ENCODE results near the gene PHF11.
"Not testable (repeated sequence)": the region's sequence is repeated elsewhere in the genome, so short reads cannot be mapped to it uniquely, and the experiment has no call there.

The PHF11 gene

DNA sequence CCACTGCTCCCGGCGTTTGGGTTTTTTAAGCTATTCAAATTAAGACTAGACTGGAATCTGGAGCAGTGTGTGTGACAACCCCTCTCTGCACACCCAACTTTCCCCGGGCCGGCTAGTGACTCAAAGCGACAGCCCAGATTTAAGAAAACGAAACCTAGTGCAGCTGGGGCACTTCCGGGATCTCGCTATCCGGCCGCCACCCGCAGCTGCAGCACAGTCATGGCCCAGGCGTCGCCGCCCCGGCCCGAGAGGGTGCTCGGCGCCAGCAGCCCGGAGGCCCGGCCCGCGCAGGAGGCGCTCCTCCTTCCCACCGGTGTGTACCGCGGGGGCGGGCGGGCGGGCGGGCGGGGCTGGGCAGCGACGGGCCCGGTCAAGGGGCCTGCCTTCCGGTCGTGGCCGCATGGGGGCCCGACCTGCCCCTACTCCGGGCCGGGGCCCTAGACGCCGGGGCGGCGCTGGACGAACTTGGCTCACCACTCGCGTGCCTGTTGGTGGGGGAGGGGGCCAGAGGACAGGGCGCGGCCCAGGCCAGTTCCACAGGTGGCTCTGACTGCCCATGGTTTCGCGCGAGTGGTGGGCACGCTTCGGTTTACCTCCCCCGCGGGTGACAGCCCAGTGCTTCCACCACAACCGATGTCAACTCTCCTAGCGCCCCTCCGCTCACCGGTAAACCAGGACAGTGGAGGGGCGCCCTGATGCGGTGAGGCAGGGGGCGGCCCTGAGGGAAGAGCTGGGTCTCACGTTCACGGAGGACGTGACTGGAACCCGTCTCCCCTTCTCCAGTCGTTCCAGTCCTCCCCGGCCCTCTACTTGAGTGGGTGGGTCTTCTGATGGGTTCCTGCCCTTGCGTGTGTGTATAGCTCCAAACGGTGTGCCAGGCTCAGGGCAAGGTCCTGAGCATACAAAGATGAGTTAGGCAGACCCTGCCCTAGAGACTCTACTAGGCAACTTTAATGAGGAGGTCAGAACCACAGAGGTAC lies at the start of gene PHF11:
Gene PHF11, plus strand, starts transcription at position 171 of the 980 bp plus-strand sequence. Its CDS starts 49 bp downstream, at position 220.
- in situ Hi-C loops (cut with HindIII; ENCODE audit: low sequenced_read_pairs): no loop called here

DNA sequence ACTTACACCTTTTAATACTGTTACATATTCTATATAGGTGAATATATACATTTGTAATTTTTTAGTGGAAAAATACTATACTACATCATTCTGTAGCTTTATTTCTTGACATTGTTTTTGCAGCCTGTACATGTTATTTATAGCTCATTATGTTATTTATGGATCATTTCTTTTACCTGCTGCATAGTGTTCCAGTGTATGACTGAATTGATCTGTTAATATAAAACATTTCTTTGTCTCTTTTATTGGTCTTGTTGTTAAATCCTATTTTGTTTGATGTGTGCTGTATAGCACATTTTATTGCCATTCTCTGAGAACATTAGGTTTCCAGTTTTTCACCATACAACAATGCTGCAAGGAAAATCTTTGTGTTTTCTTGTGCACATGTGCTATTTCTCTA lies 49.3 kb upstream of the PHF11 start:
- in situ Hi-C loops (cut with HindIII; ENCODE audit: low sequenced_read_pairs): loop anchor here (5.0 to 25.0 kb wide), 2 partner anchors 74 to 166 kb away; no protein-coding TSS in a partner anchor

DNA sequence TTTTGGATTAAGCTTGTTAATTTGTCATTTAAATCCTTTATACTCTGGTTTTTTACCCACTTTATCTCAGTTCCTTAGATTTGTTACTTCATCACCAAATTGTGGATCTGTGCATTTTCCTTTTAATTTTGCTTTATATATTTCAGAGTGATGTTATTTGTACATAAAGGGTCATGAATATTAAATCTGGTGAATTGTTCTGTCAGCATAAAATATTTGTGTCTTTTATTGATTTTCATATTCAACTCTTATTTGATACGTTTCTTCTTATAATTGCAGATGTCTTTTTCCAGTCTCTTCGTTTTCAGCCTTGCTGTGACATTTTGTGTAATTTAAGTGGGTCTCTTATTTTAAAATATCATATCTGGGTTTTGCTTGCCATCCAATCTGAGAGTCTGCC lies 47.0 kb upstream of the PHF11 start:
- in situ Hi-C loops (cut with HindIII; ENCODE audit: low sequenced_read_pairs): loop anchor here (5.0 to 25.0 kb wide), 2 partner anchors 76 to 164 kb away; no protein-coding TSS in a partner anchor

DNA sequence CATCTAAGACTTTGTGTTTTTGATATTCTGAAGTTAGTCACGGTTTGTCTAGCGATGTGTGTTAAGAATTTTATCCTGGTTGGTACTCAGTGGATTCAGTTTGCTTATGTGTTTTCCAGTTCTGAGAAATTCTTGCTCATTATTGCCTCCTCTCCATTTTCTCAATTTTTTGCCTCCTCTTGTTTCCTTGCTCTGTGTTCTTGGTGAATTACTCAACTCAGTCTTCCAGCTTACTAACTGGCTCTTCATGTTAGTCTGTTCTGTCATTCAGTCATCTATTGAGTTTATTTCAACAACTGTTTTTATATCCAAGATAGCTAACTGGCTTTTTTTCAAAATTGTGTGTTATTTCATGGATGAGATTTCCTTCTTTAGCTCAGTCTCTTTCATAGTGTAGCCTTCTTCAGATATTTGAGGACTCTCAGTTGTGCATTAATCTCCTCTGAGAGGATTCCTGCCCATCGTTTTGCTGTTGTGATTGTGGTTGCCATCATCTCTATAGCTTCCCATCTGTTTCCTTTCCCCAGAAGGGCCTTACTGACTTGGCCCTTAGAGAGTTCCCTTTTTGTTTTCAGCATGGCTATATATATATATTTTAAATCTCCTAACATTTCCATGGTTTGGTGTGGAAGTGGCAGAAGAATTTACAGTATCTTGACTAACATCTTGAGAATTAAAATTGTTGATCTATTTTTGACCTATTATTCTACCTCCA lies 45.5 kb upstream of the PHF11 start:
- in situ Hi-C loops (cut with HindIII; ENCODE audit: low sequenced_read_pairs): no loop called here

DNA sequence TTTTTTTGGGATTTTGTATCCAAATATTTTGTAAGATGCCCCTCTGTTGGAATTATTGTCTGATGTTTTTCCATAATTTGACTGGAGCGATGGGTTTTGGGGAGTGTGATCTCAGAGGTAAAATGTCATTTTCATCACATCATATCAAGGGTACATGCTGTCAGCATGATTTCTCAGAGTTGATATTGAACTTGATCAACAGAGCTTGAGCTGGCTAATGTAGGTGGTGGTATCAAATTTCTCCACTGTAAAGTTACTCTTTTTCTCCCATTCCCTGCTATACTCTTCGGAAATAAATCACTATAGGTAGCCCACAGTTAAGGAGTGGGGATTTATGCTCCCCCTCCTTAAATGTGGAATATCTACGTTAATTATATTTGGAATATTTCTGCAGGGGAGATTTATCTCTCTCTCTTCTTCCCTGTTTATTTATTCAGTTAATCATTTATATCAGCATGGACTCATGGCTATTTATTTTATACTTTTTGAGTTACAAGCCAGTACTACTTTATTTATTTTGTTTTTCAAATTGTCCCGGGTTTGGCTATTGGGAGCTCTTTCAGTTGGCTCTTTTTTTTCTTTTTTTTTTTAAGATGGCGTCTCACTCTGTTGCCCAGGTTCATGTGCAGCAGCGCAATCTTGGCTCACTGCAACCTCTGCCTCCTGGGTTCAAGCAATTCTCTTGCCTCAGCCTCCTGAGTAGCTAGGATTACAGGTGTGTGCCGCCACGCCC lies 42.9 kb upstream of the PHF11 start:
- in situ Hi-C loops (cut with HindIII; ENCODE audit: low sequenced_read_pairs): no loop called here

DNA sequence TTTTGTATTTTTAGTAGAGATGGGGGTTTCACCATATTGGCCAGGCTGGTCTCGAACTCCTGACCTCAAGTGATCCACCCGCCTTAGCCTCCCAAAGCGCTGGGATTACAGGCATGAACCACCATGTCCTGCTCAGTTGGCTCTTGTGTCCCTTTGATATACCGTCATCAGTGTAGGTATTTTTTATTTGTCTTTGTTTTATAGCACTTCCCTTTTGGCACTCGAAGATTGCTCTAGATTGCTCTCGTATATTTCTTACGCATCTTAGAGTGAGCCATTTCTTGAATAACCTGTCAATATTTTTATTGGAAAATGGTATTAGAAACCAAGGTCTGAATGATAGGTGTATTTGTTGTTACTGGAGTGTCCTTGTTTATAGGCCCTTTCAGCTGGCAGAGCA lies 42.3 kb upstream of the PHF11 start:
- in situ Hi-C loops (cut with HindIII; ENCODE audit: low sequenced_read_pairs): no loop called here

DNA sequence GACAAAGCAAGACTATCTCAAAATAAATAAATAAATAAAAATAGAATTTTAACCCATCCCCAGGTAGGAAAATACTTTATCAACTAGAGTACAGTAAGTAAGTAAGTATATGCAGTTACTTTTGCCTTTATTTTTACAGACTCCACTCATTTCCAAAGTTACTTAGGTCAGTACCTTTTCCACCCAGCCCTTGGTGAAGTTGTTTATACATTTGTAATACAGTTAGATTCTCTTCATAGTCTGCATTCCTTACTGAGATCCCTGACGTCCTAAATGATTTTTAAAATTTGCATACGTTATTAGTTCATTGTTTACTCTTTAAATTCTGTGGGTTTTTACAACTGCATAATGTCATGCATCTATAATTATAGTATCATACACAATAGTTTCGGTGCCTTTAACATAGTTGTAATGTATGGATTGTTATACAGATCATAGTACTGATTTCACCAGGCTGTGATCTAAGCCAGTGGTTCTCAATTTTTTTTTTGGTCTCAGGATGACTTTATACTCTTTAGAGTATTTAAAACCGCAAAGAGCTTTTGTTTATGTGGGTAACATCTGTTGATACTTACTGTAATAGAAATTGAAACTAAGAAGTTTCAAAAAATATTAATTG lies 41.3 kb upstream of the PHF11 start:
- in situ Hi-C loops (cut with HindIII; ENCODE audit: low sequenced_read_pairs): no loop called here

DNA sequence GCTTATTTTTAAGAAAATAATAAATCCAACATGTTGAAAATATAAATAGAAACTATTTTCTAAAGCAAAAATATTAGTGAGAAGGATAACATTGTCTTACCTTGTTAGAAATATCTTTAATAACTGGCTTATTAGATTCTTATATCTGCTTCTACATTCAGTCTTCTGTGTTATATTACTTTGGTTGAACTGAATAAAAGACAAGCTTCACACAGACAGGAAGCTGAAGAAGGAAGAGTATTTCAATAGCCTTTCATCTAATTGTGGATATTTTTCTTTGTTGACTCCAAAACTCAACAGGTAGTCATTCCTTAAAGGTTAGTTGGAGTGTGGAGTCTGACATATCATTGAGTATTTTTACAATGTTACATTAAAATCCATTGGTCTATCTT lies 40.8 kb upstream of the PHF11 start:
- in situ Hi-C loops (cut with HindIII; ENCODE audit: low sequenced_read_pairs): no loop called here

DNA sequence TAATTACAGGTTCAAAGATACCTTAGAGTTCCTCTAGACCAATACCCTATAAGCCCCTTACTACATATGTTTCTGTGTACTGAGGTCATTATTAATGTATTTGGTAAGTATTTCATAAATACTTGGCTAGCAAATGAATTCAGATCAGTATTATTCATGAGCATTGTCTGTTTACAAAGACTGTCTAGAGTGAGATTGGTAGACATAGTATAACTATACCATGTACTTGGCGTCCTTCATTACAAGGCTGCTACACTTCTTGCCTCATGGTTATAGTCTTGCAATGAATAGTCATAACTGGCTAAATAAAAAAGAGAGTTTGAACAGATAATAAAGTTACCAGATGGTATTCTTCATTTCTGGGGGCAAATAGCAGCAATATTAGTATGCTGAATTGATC lies 39.6 kb upstream of the PHF11 start:
- in situ Hi-C loops (cut with HindIII; ENCODE audit: low sequenced_read_pairs): no loop called here

DNA sequence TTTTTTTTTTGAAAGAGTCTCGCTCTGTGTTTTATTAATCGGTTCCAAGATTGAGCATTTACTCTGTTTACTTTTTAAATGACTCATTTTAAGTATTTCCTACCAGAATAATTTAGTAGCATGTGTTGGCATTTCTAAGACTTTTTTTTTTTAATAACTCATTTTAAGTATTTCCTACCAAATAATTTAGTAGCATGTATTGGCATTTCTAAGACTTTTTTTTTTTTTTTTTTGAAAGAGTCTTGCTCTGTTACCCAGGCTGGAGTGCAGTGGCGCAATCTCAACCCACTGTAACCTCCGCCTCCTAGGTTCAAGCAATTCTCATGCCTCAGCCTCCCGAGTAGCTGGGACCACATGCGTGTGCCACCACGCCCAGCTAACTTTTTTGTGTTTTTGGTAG lies 38.5 kb upstream of the PHF11 start:
- in situ Hi-C loops (cut with HindIII; ENCODE audit: low sequenced_read_pairs): no loop called here

DNA sequence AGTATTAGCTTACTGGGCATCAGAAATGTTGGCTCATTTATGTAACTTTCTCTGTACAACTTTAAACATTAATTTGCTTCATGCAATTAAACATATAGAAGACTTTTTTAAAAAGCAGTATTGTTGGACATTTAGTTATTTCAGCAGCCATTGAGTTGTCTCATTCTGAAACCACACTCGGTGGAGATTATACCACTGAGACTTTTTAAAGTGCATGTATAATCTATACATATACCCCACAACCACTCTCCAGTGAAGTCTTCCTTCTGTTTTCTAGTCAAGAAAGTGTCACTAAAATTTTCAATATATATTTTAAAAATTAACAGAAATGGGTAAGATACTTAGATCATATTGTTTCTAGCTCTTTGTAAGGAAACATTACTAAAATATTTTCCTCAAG lies 36.2 kb upstream of the PHF11 start:
- in situ Hi-C loops (cut with HindIII; ENCODE audit: low sequenced_read_pairs): no loop called here

DNA sequence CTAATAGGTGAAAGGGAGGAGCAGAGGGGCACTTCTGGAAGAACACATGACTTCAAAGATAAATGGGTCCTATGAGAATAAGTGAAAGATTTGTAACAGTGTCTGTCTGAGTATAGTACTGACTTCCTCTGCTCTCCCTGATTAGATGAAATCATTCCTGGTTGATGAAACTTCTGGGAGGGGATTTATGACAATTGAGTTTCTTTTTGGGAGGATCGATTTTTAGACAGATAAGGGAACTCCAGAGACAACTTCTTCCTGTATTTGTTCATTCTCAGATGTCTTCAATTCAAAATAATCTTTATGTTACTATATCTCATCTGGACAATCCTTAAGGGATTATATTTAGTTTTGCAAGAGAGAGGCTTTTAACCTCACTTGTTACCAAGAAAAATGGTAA lies 31.7 kb upstream of the PHF11 start:
- in situ Hi-C loops (cut with HindIII; ENCODE audit: low sequenced_read_pairs): no loop called here

DNA sequence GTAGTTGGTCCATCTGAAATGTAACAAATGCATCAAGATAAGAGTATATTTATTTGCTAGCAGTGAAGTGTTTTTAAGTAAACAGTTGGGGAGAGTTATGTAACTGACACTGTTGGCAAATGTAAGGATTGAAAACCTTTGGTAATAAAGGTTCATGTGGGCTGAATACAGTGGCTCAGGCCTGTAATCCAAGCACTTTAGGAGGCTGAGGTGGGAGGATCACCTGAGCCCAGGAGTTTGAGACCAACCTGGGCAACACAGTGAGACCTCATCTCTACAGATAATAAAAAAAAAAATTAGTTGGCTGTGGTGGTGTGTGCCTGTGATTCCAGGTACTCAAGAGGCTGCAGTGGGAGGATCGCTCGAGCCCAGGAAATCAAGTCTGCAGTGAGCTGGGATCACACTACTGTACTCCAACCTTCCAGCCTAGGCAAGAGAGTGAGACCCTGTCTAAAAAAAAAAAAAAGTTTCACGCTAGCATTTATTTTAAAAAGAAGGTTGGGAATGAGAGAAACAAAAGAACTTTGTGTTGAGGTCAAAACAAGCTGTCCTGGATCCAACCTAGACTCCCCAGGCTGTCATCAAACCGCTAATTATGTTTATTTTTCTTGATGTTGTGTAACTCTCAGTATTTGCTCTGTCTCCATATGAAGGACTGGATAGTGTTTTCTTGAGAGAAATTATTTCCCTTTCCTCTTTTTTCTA lies 31.0 kb upstream of the PHF11 start:
- in situ Hi-C loops (cut with HindIII; ENCODE audit: low sequenced_read_pairs): no loop called here

DNA sequence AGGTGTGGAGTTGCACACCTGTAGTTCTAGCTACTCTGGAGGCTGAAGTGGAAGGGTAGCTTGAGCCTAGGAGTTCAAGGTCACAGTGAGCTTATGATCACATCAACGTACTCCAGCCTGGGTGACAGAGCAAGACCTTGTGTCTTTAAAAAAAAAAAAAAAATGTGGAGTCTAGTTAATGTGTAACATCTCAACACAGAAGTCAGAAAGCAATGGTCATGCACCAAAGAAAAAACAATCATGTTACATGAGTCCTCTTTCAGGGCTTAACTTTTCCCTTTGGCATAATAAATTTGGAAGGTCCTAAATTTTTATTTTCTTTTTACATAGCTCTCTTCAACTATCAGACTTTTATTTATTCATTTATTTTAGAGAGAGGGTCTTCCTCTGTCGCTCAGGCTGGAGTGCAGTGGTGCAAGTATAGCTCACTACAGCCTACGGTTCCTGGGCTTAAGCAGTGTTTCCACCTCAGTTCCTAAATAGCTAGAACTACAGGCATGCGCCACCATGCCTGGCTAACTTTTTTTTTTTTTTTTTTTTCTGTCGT lies 29.4 kb upstream of the PHF11 start:
- in situ Hi-C loops (cut with HindIII; ENCODE audit: low sequenced_read_pairs): no loop called here

DNA sequence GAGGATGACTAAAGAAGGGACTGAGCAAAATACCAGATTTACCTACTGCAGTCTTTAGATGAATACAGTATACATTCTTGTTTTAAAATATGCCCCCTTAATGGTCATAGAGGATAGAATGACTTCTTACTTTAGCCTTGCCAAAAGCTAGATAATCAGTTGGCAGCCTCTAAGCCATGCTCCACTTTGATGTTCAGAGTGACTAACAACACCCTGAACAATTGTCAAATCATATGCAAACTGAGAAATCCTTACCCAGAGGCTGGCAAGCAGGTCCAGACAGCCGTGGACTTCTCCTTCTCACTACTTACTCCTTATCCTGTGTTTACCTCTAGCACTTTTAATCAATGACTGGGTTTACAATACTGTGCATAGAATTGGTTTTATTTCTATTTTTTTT lies 23.6 kb upstream of the PHF11 start:
- in situ Hi-C loops (cut with HindIII; ENCODE audit: low sequenced_read_pairs): no loop called here

DNA sequence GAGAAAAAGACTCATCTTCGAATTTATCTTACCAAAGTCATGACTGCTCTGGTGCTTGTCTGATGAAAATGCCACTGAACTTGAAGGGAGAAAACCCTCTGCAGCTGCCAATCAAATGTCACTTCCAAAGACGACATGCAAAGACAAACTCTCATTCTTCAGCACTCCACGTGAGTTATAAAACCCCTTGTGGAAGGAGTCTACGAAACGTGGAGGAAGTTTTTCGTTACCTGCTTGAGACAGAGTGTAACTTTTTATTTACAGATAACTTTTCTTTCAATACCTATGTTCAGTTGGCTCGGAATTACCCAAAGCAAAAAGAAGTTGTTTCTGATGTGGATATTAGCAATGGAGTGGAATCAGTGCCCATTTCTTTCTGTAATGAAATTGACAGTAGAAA lies 19.2 kb upstream of the PHF11 start:
- in situ Hi-C loops (cut with HindIII; ENCODE audit: low sequenced_read_pairs): no loop called here

DNA sequence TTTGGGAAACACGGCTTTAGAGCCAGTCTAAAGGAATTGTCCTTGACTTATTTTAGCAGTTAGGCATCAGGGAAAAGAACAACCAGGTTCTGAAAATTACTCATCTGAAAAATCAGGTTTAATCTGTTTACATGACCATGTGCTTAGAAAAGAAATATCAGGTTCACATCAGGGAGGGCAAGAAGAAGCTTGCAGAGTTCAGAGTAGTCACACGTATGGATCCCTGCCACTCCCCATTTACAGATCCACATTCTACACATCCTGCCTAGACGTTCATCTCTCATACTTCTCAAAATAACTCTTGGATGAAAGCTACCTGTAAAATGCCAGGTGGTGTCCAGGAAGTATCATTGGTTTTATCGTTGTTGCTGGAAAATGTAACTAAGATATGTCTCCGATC lies 14.0 kb upstream of the PHF11 start:
- in situ Hi-C loops (cut with HindIII; ENCODE audit: low sequenced_read_pairs): no loop called here

DNA sequence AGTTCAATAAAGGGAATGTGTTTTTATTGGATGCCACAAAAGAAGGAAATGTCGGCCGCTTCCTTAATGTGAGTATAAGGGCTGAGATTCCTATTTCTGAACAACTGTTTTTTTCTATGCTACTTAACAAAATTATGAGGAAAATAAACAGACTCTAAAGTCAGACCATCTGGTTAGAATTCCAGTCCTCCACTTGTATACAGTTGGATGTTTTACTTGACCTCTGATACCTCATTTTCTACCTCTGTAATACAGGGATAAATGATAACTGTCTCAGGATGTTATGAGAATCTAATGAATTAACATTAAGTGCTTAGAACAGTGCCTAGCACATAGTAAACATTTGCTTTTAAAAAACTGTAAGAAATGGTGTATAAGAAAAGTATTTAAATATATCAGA lies 7.2 kb upstream of the PHF11 start:
- in situ Hi-C loops (cut with HindIII; ENCODE audit: low sequenced_read_pairs): no loop called here

DNA sequence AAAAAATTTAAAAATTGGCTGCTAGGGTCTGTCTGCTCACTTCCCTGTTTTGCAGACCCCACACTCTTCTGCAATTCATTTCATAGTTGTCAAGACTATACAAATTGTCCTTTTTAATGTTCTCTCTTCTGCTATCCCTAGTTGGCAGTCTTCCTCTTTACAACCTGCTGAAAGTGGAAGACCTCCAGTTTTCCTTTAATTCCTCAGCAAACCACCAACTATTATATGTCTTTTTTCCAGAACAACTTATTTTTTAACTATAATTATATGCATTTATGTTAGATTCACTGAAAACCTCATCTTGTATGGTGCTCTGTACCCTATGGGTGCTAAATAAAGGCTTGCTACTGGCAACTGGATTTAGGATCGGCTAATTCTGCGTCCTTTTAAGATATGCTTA lies 1.1 kb upstream of the PHF11 start:
- in situ Hi-C loops (cut with HindIII; ENCODE audit: low sequenced_read_pairs): no loop called here

DNA sequence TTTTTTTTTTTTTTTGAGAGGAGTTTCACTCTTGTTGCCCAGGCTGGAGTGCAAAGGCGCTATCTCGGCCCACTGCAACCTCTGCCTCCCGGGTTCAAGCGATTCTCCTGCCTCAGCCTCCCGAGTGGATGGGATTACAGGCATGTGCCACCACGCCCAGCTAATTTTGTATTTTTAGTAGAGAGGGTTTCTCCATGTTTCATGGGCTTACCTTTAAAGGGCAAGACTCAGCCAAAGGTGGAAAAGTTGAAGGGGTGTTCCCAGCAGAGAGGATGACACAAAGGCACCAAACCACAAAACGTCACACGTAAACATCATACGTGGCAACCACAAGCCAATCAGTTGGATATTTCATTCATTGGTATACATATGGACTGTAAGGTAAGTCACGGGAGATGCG lies 1.1 kb downstream of the PHF11 start:
- in situ Hi-C loops (cut with HindIII; ENCODE audit: low sequenced_read_pairs): not testable (repeated sequence)
